OCI-LY1 (cell line): ENCODE measurements around the gene CREB5.

Source experiments
- H2AFZ ChIP-seq: fragments of 200-600 bp; sonication (generic), shearing (Covaris generic); 2 replicates; pipeline ENCODE4 v1.6.0; 2014; ENCODE audit warnings: antibody characterized with exemption, mild to moderate bottlenecking, low read length
- H3F3A ChIP-seq: fragments of 200-600 bp; sonication (generic), shearing (Covaris generic); 2 replicates; pipeline ENCODE4 v1.6.0; 2014; ENCODE audit warnings: mild to moderate bottlenecking, antibody characterized with exemption, low read length, moderate library complexity; ENCODE audit not compliant: insufficient read depth
- H3K27ac ChIP-seq: fragments of 200-600 bp; sonication (generic); 2 replicates; pipeline ENCODE4 v1.5.1; 2014; ENCODE audit warnings: low read length, mixed run types, mild to moderate bottlenecking, low read depth; ENCODE audit not compliant: poor library complexity, severe bottlenecking
- H3K27me3 ChIP-seq: fragments of 200-600 bp; sonication (generic); 2 replicates; pipeline ENCODE4 v1.6.0; 2014; ENCODE audit warnings: antibody characterized with exemption, mild to moderate bottlenecking, low read length, moderate library complexity; ENCODE audit not compliant: insufficient read depth
- H3K36me3 ChIP-seq: fragments of 200-600 bp; sonication (generic); 2 replicates; pipeline ENCODE4 v1.6.1; 2014; ENCODE audit warnings: mild to moderate bottlenecking, antibody characterized with exemption, low read length, moderate library complexity, mixed read lengths; ENCODE audit not compliant: insufficient read depth
- H3K4me1 ChIP-seq: fragments of 200-600 bp; sonication (generic); 2 replicates; pipeline ENCODE4 v1.5.1; 2014; ENCODE audit warnings: mild to moderate bottlenecking, low read length, moderate library complexity; ENCODE audit not compliant: insufficient read depth, severe bottlenecking
- H3K4me2 ChIP-seq: fragments of 200-600 bp; sonication (generic), shearing (Covaris generic); 2 replicates; pipeline ENCODE4 v1.6.1; 2014; ENCODE audit warnings: low read length
- H3K4me3 ChIP-seq: fragments of 200-600 bp; sonication (generic); 2 replicates; pipeline ENCODE4 v1.5.1; 2014; ENCODE audit warnings: low read length, low read depth, mild to moderate bottlenecking, mixed read lengths; ENCODE audit not compliant: poor library complexity, severe bottlenecking
- H3K79me2 ChIP-seq: fragments of 200-600 bp; shearing (Covaris generic); 2 replicates; pipeline ENCODE4 v1.6.1; 2016; ENCODE audit warnings: mixed run types, low read length, mixed read lengths; ENCODE audit not compliant: insufficient read depth
- H3K9ac ChIP-seq: fragments of 200-600 bp; sonication (generic), shearing (Covaris generic); 2 replicates; pipeline ENCODE4 v1.6.1; 2014; ENCODE audit warnings: mild to moderate bottlenecking, low read length, mixed read lengths
- H3K9me2 ChIP-seq: fragments of 200-600 bp; sonication (generic), shearing (Covaris generic); 2 replicates; pipeline ENCODE4 v1.6.1; 2014; ENCODE audit warnings: low read depth, mild to moderate bottlenecking, low read length, mixed read lengths
- H3K9me3 ChIP-seq: fragments of 200-600 bp; shearing (Covaris generic); 2 replicates; pipeline ENCODE4 v1.6.1; 2014; ENCODE audit warnings: low read length, mixed read lengths
- H4K20me1 ChIP-seq: fragments of 200-600 bp; sonication (generic), shearing (Covaris generic); 2 replicates; pipeline ENCODE4 v1.6.0; 2016; ENCODE audit warnings: mild to moderate bottlenecking, low read length; ENCODE audit not compliant: insufficient read depth
- EZH2 ChIP-seq: fragments of 200-600 bp; sonication (generic), shearing (Covaris generic); IDR thresholded peaks from 2 replicates; pipeline ENCODE4 v1.8.0; 2017; ENCODE audit warnings: borderline replicate concordance, mixed run types, mild to moderate bottlenecking, antibody characterized with exemption, low read length, moderate library complexity, mixed read lengths
- TF ChIP-seq, protein P1 (sequence below): fragments of 200-600 bp; sonication (generic), shearing (Covaris generic); IDR thresholded peaks from 2 replicates; pipeline ENCODE4 v1.5.1; 2017; ENCODE audit warnings: mild to moderate bottlenecking, antibody characterized with exemption, low read length, moderate library complexity, mixed read lengths

The CREB5 gene

DNA sequence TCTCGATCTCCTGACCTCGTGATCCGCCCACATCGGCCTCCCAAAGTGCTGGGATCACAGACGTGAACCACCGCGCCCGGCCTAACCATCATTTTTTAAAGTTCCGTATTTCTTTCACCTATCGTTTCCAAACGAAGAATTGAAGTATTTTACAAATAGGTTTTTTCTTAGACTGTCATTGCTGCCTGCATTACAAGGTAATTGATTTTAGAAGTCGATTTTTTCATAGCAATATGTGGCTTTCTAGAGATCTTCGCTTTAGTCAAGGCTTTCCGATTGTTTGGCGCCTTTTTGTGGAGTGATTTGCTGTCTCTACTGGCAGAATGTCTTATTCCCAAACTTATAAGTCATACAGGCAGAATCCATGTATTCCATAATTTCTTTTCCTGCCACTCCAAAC lies 436.6 kb downstream of the CREB5 start:
- no peak for TF ChIP-seq EZH2
- TF ChIP-seq, protein P1, sequence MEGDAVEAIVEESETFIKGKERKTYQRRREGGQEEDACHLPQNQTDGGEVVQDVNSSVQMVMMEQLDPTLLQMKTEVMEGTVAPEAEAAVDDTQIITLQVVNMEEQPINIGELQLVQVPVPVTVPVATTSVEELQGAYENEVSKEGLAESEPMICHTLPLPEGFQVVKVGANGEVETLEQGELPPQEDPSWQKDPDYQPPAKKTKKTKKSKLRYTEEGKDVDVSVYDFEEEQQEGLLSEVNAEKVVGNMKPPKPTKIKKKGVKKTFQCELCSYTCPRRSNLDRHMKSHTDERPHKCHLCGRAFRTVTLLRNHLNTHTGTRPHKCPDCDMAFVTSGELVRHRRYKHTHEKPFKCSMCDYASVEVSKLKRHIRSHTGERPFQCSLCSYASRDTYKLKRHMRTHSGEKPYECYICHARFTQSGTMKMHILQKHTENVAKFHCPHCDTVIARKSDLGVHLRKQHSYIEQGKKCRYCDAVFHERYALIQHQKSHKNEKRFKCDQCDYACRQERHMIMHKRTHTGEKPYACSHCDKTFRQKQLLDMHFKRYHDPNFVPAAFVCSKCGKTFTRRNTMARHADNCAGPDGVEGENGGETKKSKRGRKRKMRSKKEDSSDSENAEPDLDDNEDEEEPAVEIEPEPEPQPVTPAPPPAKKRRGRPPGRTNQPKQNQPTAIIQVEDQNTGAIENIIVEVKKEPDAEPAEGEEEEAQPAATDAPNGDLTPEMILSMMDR = no peak

DNA sequence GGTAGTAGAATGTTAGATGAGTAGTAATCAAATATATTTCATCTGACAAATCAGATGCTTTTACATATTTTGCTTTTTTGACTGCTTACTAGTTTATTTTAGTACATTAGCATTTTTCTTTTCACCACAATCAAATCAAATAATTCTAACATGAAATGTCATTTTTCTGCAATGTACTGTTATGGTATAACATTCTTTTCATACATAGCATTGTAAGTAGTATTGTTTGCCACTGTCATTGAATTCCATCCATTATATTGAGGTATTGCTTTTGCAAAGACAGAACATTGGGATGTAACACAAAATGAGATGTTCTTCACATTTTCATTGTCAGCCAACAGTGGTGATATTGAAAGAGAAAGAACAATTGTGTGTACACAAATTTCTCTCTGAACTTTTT lies 438.4 kb downstream of the CREB5 start:
- H3K27ac ChIP-seq = no peak overlapping the region
- no peak overlapping the region for H2AFZ ChIP-seq
- no peaks in the 10 kb centered on the region for H4K20me1 ChIP-seq
- no peaks in the 10 kb centered on the region for H3K9me3 ChIP-seq
- H3K9me2 ChIP-seq = no peaks in the 10 kb centered on the region
- H3K4me1 ChIP-seq = peaks cover 12% of the 10 kb centered on the region
- no peaks in the 10 kb centered on the region for H3K36me3 ChIP-seq
- TF ChIP-seq EZH2 = no peak
- no peak overlapping the region for H3K4me2 ChIP-seq
- H3K27me3 ChIP-seq = 0 out of 2 replicates have a peak, but pooled peaks cover 7% of the 10 kb centered on the region
- H3F3A ChIP-seq = no peaks in the 10 kb centered on the region
- H3K79me2 ChIP-seq = no peaks in the 10 kb centered on the region
- H3K9ac ChIP-seq = no peak overlapping the region
- no peak overlapping the region for H3K4me3 ChIP-seq

More for the DNA sequence above, 436.6 kb downstream of the CREB5 start:
- no peaks in the 10 kb centered on the region for H3K36me3 ChIP-seq
- H3K9ac ChIP-seq = no peak overlapping the region
- no peaks in the 10 kb centered on the region for H3K9me2 ChIP-seq
- no peaks in the 10 kb centered on the region for H3K79me2 ChIP-seq
- peaks cover 7% of the 10 kb centered on the region for H3K4me1 ChIP-seq
- no peak overlapping the region for H2AFZ ChIP-seq
- H3K27me3 ChIP-seq = peaks cover 7% of the 10 kb centered on the region; the same call in 1 of the 2 replicates
- no peaks in the 10 kb centered on the region for H3K9me3 ChIP-seq
- H3K4me3 ChIP-seq = no peak overlapping the region
- H3K27ac ChIP-seq = no peak overlapping the region
- no peak overlapping the region for H3K4me2 ChIP-seq
- H3F3A ChIP-seq = no peaks in the 10 kb centered on the region
- H4K20me1 ChIP-seq = no peaks in the 10 kb centered on the region

DNA sequence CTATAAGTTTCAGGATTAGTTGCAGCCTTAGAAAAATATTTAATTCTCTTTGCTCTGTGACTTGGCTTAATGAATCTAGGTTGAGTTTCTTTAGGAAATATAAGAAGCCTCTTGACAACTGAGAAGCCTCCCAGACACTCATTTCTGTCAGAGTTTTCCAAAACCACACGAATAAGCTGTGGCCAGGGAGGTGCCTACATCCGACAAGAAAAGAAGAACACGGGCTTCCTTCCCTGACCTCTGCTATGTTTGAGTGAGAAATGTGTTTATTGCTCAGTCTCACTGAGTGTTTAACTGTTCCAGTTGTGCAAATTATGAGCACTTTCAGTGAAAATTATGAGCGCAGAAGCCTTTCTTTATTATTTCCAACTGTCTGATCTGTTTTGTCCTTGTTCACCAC lies 440.8 kb downstream of the CREB5 start:
- TF ChIP-seq, protein P1 = no peak
- no peak for TF ChIP-seq EZH2
- Histone ChIP-seq H3K27me3 (no peaks in the 10 kb centered on the region), H3K9ac (no peak overlapping the region), H3K9me3 (no peaks in the 10 kb centered on the region), H3F3A (no peaks in the 10 kb centered on the region), H3K4me3 (no peak overlapping the region), H4K20me1 (no peaks in the 10 kb centered on the region), H2AFZ (no peak overlapping the region), H3K79me2 (no peaks in the 10 kb centered on the region), H3K4me1 (peaks cover 12% of the 10 kb centered on the region), H3K9me2 (no peaks in the 10 kb centered on the region), H3K27ac (no peak overlapping the region), H3K4me2 (no peak overlapping the region; the same call in 1 of the 2 replicates), H3K36me3 (no peaks in the 10 kb centered on the region)
